GM12801 (cell line): ENCODE measurements around the gene ERGIC1.

ENCODE experiments used
- TF ChIP-seq, protein P1 (sequence below): IDR thresholded peaks from one replicate; pipeline ENCODE4 v1.5.1; 2011; ENCODE audit warnings: control low read depth; ENCODE audit not compliant: insufficient read length; ENCODE audit errors: extremely low read depth

The ERGIC1 gene

GRCh38 chr5:172871982-172872381, 37.9 kb downstream of the ERGIC1 start:
- TF ChIP-seq, protein P1, sequence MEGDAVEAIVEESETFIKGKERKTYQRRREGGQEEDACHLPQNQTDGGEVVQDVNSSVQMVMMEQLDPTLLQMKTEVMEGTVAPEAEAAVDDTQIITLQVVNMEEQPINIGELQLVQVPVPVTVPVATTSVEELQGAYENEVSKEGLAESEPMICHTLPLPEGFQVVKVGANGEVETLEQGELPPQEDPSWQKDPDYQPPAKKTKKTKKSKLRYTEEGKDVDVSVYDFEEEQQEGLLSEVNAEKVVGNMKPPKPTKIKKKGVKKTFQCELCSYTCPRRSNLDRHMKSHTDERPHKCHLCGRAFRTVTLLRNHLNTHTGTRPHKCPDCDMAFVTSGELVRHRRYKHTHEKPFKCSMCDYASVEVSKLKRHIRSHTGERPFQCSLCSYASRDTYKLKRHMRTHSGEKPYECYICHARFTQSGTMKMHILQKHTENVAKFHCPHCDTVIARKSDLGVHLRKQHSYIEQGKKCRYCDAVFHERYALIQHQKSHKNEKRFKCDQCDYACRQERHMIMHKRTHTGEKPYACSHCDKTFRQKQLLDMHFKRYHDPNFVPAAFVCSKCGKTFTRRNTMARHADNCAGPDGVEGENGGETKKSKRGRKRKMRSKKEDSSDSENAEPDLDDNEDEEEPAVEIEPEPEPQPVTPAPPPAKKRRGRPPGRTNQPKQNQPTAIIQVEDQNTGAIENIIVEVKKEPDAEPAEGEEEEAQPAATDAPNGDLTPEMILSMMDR = no peak

DNA sequence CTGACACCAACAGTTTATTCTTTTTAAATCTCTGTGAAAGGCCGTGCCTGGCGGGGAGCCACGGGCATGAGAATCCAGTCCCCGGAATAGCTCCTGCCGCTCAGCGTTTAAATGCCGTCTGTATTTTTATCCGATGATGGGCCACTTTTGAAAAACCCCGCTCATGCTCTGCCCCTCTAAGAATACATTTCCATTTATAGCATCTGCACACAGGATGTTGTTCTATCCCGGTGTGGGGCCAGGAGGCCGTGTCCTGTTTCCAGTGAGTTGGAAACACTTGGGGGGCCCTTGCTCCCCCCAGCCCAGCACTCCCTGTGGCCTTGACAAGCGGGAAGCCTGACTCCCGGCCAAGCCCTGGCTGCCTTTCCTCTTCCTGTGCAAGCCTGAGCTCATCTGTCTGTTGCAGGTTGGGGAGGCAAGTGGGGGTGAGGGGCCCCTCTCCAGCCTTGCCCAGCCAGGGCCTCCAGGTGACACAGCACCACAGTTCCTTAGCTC, 39.0 kb downstream of the ERGIC1 start:
- TF ChIP-seq, protein P1 = no peak

- TF ChIP-seq, protein P1 = no peak
These were observed 39.5 kb downstream of the ERGIC1 start for GRCh38 chr5:172873513-172873912.

DNA sequence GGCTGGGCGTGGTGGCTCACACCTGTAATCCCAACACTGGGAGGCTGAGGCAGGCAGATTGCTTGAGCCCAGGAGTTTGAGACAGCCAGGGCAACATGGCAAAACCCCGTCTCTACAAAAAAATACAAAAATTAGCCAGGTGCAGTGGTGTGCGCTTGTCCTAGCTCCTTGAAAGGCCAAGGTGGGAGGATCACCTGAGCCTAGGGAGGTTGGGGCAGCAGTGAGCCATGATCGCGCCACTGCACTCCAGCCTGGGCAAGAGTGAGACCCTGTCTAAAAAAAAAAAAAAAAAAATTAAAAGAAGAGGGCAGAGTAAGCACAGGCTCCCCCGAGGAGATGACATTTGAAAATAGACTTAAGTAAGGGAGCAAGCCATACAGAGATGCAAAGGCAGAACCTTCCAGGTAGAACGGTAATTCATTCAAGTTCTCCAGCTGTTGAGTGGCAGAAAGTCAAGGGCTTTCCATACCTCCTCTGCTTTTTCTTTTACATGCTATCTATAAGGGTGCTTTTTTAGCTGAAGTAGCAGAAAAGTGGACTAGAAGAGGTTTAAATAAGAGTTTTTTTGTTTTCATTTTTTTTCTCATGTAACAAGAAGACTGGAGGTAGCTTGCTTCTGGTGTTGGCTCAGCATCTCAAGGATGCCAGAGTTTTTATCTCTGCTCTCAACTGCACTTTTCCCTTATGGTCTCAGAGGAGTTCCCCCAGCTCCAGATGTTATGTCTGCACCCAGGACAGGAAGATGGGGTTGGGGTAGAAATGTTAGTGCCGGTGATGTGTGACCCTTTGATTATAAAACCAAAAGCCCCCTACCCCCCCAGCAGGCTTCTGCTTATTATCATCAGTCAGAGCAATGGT, 40.8 kb downstream of the ERGIC1 start:
- TF ChIP-seq, protein P1 = no peak

DNA sequence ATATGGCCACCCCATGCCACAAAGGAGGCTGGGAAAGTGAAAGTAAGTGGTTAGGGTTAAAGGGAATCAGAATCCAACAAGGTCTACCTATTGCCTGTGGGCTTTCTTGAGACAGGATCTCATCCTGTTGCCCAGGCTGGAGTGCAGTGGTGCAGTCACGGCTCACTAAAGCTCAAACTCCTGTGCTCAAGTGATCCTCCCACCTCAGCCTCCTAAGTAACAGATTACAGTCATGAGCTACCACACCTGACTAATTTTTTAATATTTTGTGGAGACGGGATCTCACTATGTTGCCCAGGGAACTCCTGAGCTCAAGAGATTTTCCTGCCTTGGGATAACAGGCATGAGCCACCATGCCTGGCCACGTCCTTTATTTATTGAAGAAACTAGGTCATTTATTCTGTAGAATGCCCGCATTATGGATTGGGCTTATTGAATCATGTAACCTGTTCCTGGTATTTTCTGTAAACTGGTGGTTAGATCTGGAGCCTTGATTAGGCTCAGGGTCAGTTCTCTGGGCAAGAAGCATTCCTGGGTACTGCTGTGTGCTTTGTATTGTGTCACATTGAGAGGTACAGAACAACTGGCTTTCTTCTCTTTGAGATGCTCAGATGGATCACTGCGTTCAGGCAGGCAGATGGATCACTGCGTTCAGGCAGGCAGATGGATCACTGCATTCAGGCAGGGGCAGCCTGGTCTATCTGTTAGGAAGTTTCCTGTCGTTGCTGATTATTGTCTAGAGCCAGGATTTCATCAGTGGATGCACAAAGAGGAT, 41.6 kb downstream of the ERGIC1 start:
- TF ChIP-seq, protein P1 = no peak

GRCh38 chr5:172876578-172876977, 42.5 kb downstream of the ERGIC1 start:
- TF ChIP-seq, protein P1 = no peak
